HEK293 (cell line): ENCODE measurements around the gene AMPD2.
"Not testable (repeated sequence)": the region's sequence is repeated elsewhere in the genome, so short reads cannot be mapped to it uniquely, and the experiment has no call there.

ENCODE experiments used
- CTCF ChIA-PET: fragments of 350-600 bp; formaldehyde crosslinking; extraction: SDS; loops from one replicate; lab custom pipeline; 2021; ENCODE audit warnings: antibody characterized with exemption; lab: Yijun Ruan, JAX
- POLR2A ChIA-PET: fragments of 300-600 bp; formaldehyde crosslinking; extraction: SDS; loops from one replicate; lab custom pipeline; 2020; ENCODE audit warnings: antibody characterized with exemption, inconsistent platforms; lab: Yijun Ruan, JAX
- H3K27ac ChIP-seq: fragments of 200-500 bp; sonication (Bioruptor generic); 2 replicates; pipeline ENCODE4 v1.5.1; 2014; ENCODE audit warnings: low read depth, low read length, control low read depth, inconsistent platforms; ENCODE audit errors: extremely low read depth
- H3K36me3 ChIP-seq, 2 experiments: fragments of 200-500 bp in 1 of 2; sonication (Bioruptor generic) in 1 of 2; 1 replicate in 1 of 2; 2 replicates in 1 of 2; pipeline ENCODE4 v1.5.1; 2014 to 2017; ENCODE audit warnings: inconsistent platforms in 2 of 2, low read length in 2 of 2; ENCODE audit not compliant: control insufficient read depth in 2 of 2, insufficient read depth in 1 of 2
- H3K4me1 ChIP-seq: fragments of 200-500 bp; sonication (Bioruptor generic); 2 replicates; pipeline ENCODE4 v1.5.1; 2014; ENCODE audit warnings: mild to moderate bottlenecking, low read length, inconsistent platforms; ENCODE audit not compliant: control insufficient read depth, insufficient read depth
- H3K4me3 ChIP-seq: 2 replicates; pipeline ENCODE4 v1.5.1; 2011; ENCODE audit warnings: low read depth, mild to moderate bottlenecking, control low read depth, low read length, moderate library complexity
- H3K9me3 ChIP-seq: fragments of 200-500 bp; sonication (Bioruptor generic); 2 replicates; pipeline ENCODE4 v1.5.1; 2014; ENCODE audit warnings: low read depth, low read length, inconsistent platforms; ENCODE audit not compliant: control insufficient read depth, insufficient read depth
- ELK4 ChIP-seq: IDR thresholded peaks from 2 replicates; pipeline ENCODE4 v1.6.1; 2011; ENCODE audit warnings: mild to moderate bottlenecking, low read depth, low read length, borderline replicate concordance
- YY2 ChIP-seq: fragments of 450-650 bp; formaldehyde crosslinking; IDR thresholded peaks from 2 replicates; pipeline ENCODE4 v1.5.1; 2016; ENCODE audit warnings: missing biosample characterization, missing genetic modification characterization
- ZBTB17 ChIP-seq: fragments of 450-650 bp; formaldehyde crosslinking; IDR thresholded peaks from 2 replicates; pipeline ENCODE4 v1.5.1; 2016; ENCODE audit warnings: missing biosample characterization, missing genetic modification characterization
- ZNF10 ChIP-seq: fragments of 450-650 bp; formaldehyde crosslinking; IDR thresholded peaks from 2 replicates; pipeline ENCODE4 v1.5.1; 2017; ENCODE audit warnings: missing biosample characterization, missing genetic modification characterization
- ZNF112 ChIP-seq: fragments of 450-650 bp; formaldehyde crosslinking; IDR thresholded peaks from 2 replicates; pipeline ENCODE4 v1.5.0; 2017; ENCODE audit warnings: missing biosample characterization, missing genetic modification characterization
- ZNF114 ChIP-seq: fragments of 450-650 bp; formaldehyde crosslinking; IDR thresholded peaks from 2 replicates; pipeline ENCODE4 v1.5.0; 2017; ENCODE audit warnings: missing biosample characterization, missing genetic modification characterization
- ZNF132 ChIP-seq: fragments of 450-650 bp; formaldehyde crosslinking; IDR thresholded peaks from 2 replicates; pipeline ENCODE4 v1.5.1; 2017; ENCODE audit warnings: missing biosample characterization, missing genetic modification characterization, borderline replicate concordance
- ZNF221 ChIP-seq: fragments of 450-650 bp; formaldehyde crosslinking; IDR thresholded peaks from 2 replicates; pipeline ENCODE4 v1.5.1; 2017; ENCODE audit warnings: missing biosample characterization, missing genetic modification characterization, borderline replicate concordance
- ZNF223 ChIP-seq: fragments of 450-650 bp; formaldehyde crosslinking; IDR thresholded peaks from 2 replicates; pipeline ENCODE4 v1.5.1; 2016; ENCODE audit warnings: missing biosample characterization, missing genetic modification characterization
- ZNF24 ChIP-seq: fragments of 450-650 bp; formaldehyde crosslinking; IDR thresholded peaks from 2 replicates; pipeline ENCODE4 v1.5.1; 2016; ENCODE audit warnings: missing biosample characterization, missing genetic modification characterization
- ZNF266 ChIP-seq: fragments of 450-650 bp; formaldehyde crosslinking; IDR thresholded peaks from 2 replicates; pipeline ENCODE4 v1.5.1; 2016; ENCODE audit warnings: missing biosample characterization, missing genetic modification characterization, low read depth
- ZNF473 ChIP-seq: fragments of 450-650 bp; formaldehyde crosslinking; IDR thresholded peaks from 2 replicates; pipeline ENCODE4 v1.5.1; 2017; ENCODE audit warnings: missing biosample characterization, missing genetic modification characterization
- ZNF670 ChIP-seq: fragments of 450-650 bp; formaldehyde crosslinking; IDR thresholded peaks from 2 replicates; pipeline ENCODE4 v1.5.1; 2016; ENCODE audit warnings: missing biosample characterization, missing genetic modification characterization, low read depth
- ZNF707 ChIP-seq: fragments of 450-650 bp; formaldehyde crosslinking; IDR thresholded peaks from 2 replicates; pipeline ENCODE4 v1.5.1; 2016; ENCODE audit warnings: missing biosample characterization, missing genetic modification characterization
- ZNF768 ChIP-seq: fragments of 450-650 bp; formaldehyde crosslinking; IDR thresholded peaks from 2 replicates; pipeline ENCODE4 v1.5.1; 2018; ENCODE audit warnings: missing biosample characterization, mild to moderate bottlenecking, missing genetic modification characterization
- ZNF777 ChIP-seq: fragments of 450-650 bp; formaldehyde crosslinking; IDR thresholded peaks from 2 replicates; pipeline ENCODE4 v1.5.1; 2017; ENCODE audit warnings: missing biosample characterization, missing genetic modification characterization, borderline replicate concordance
- ZSCAN5A ChIP-seq: fragments of 450-650 bp; formaldehyde crosslinking; IDR thresholded peaks from 2 replicates; pipeline ENCODE4 v1.5.1; 2016; ENCODE audit warnings: missing biosample characterization, missing genetic modification characterization
- ZXDB ChIP-seq: fragments of 450-650 bp; formaldehyde crosslinking; IDR thresholded peaks from 2 replicates; pipeline ENCODE4 v1.5.1; 2016; ENCODE audit warnings: missing biosample characterization, missing genetic modification characterization
- TF ChIP-seq, protein P1 (sequence below): fragments of 450-650 bp; formaldehyde crosslinking; IDR thresholded peaks from 2 replicates; pipeline ENCODE4 v1.5.1; 2017; ENCODE audit warnings: missing biosample characterization, missing genetic modification characterization
- TF ChIP-seq, protein P2 (sequence below): fragments of 450-650 bp; formaldehyde crosslinking; IDR thresholded peaks from 2 replicates; pipeline ENCODE4 v1.5.1; 2016; ENCODE audit warnings: missing biosample characterization, missing genetic modification characterization
- TF ChIP-seq, protein P3 (sequence below): fragments of 450-650 bp; formaldehyde crosslinking; IDR thresholded peaks from 2 replicates; pipeline ENCODE4 v1.5.1; 2017; ENCODE audit warnings: missing biosample characterization, mild to moderate bottlenecking, missing genetic modification characterization, moderate library complexity

Gene AMPD2

DNA sequence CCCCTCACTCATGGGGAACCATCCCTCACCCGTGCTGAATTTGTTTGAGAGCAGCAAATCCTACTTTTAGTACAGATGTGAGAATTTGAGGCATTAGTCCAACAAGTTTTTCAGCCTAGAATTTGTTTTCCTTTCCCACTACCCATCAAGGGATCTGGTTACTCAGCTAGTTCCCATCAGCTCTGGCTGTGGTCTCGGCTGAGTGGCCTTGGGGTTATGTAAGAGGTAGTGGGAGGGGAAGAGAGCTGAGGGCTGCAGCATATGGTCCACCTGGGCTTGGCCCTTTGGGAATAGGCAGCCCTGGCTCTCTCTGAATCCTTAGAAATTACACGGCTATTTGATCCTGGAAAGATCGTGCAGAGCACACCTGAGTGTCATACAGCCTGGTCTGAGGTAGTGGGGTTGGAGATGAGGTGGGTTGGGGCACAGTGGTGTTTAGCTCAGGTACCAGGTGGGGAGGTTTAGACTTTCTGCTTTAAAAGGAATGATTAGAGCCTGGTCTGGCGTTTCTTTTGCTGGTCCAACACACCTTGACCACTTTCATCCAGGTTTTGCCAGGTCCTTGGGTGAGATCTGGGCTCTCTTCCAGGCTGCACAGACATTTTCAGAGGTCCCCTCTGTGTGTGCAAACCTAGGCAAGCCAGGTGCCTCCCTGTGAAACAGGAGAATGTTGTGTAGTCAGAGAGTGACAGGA lies 40.5 kb downstream of the AMPD2 start:
- H3K36me3 ChIP-seq = no peaks in the 10 kb centered on the region
- H3K9me3 ChIP-seq = no peaks in the 10 kb centered on the region
- no peak overlapping the region for H3K27ac ChIP-seq
- TF ChIP-seq ZNF112 (tag by site-specific recombination) (no peak), ZNF266 (tag by site-specific recombination) (no peak), ZBTB17 (tag by site-specific recombination) (peak; percentile 45; the same call in 1 of the 2 replicates), ZNF114 (tag by site-specific recombination) (no peak), ZNF24 (tag by site-specific recombination) (no peak), ELK4 (no peak), ZNF670 (no peak), ZXDB (tag by site-specific recombination) (no peak), ZSCAN5A (tag by site-specific recombination) (no peak), ZNF221 (tag by site-specific recombination) (no peak), ZNF473 (tag by site-specific recombination) (no peak)
- TF ChIP-seq, protein P1, sequence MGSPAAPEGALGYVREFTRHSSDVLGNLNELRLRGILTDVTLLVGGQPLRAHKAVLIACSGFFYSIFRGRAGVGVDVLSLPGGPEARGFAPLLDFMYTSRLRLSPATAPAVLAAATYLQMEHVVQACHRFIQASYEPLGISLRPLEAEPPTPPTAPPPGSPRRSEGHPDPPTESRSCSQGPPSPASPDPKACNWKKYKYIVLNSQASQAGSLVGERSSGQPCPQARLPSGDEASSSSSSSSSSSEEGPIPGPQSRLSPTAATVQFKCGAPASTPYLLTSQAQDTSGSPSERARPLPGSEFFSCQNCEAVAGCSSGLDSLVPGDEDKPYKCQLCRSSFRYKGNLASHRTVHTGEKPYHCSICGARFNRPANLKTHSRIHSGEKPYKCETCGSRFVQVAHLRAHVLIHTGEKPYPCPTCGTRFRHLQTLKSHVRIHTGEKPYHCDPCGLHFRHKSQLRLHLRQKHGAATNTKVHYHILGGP (tag by site-specific recombination) = peak; percentile 79; the same call in 1 of the 2 replicates
- TF ChIP-seq, protein P2, sequence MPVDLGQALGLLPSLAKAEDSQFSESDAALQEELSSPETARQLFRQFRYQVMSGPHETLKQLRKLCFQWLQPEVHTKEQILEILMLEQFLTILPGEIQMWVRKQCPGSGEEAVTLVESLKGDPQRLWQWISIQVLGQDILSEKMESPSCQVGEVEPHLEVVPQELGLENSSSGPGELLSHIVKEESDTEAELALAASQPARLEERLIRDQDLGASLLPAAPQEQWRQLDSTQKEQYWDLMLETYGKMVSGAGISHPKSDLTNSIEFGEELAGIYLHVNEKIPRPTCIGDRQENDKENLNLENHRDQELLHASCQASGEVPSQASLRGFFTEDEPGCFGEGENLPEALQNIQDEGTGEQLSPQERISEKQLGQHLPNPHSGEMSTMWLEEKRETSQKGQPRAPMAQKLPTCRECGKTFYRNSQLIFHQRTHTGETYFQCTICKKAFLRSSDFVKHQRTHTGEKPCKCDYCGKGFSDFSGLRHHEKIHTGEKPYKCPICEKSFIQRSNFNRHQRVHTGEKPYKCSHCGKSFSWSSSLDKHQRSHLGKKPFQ (tag by site-specific recombination) = no peak
- TF ChIP-seq, all 188 proteins: peak for 2
- H3K4me3 ChIP-seq = no peak overlapping the region
- no peaks in the 10 kb centered on the region for H3K4me1 ChIP-seq
- CTCF ChIA-PET = interaction anchor here (0.6 to 5.8 kb wide), 6 partner anchors 9 to 324 kb away, joined by 3 to 27 read pairs (median 4); partner anchors contain the start of gene AHCYL1
- POLR2A ChIA-PET = interaction anchor here (0.9 kb wide), 1 partner anchor 112 kb away, joined by 3 read pairs; the partner anchor contains the start of gene GNAI3

DNA sequence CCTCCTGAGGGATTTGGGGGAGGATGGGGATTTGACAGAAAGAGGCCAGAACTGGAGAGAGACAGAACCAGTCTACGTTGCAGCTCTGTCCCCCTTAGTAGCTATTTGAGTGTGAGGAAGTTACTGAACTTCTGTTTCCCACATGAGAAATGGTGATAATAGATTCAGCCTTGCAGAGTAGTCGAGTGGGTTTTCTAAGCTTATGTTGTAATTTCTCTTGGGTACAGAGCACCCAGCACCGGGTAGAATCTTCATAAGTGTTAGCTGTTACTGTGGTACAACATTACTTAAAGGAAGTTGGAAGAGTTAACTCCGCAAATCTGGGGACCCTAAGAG lies 41.0 kb downstream of the AMPD2 start:
- H3K4me3 ChIP-seq, H3K9me3 ChIP-seq, H3K36me3 ChIP-seq, H3K27ac ChIP-seq, H3K4me1 ChIP-seq, POLR2A ChIA-PET: not testable (repeated sequence)
- CTCF ChIA-PET = interaction anchor here (0.6 to 5.8 kb wide), 5 partner anchors 10 to 324 kb away, joined by 3 to 27 read pairs (median 5); partner anchors contain the start of gene AHCYL1

- H3K9me3 ChIP-seq = no peaks in the 10 kb centered on the region
- no peak overlapping the region for H3K4me3 ChIP-seq
- no peaks in the 10 kb centered on the region for H3K36me3 ChIP-seq
- POLR2A ChIA-PET = no interaction called here
- no peak overlapping the region for H3K27ac ChIP-seq
- no peaks in the 10 kb centered on the region for H3K4me1 ChIP-seq
- CTCF ChIA-PET = interaction anchor here (0.7 to 5.8 kb wide), 4 partner anchors 17 to 323 kb away, joined by 3 to 27 read pairs (median 3); partner anchors contain the start of gene AHCYL1
- TF ChIP-seq ZNF777 (tag by site-specific recombination) (no peak), ZNF132 (tag by site-specific recombination) (no peak), ZNF223 (tag by site-specific recombination) (no peak), ZNF10 (no peak), ZNF707 (tag by site-specific recombination) (no peak), ZNF768 (tag by site-specific recombination) (no peak), YY2 (tag by site-specific recombination) (no peak)
- TF ChIP-seq, protein P3, sequence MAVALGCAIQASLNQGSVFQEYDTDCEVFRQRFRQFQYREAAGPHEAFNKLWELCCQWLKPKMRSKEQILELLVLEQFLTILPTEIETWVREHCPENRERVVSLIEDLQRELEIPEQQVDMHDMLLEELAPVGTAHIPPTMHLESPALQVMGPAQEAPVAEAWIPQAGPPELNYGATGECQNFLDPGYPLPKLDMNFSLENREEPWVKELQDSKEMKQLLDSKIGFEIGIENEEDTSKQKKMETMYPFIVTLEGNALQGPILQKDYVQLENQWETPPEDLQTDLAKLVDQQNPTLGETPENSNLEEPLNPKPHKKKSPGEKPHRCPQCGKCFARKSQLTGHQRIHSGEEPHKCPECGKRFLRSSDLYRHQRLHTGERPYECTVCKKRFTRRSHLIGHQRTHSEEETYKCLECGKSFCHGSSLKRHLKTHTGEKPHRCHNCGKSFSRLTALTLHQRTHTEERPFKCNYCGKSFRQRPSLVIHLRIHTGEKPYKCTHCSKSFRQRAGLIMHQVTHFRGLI (tag by site-specific recombination) = no peak
- TF ChIP-seq, protein P2 (tag by site-specific recombination) = no peak
These were observed 41.8 kb downstream of the AMPD2 start for GRCh38 chr1:109661391-109661790.
